Smooth muscle cell of the brain vasculature (primary cell): ENCODE results near the gene IL18RAP.

Source experiments
- DNase-seq: peaks from one replicate; pipeline ENCODE4 v3.0.0-alpha.2; 2012; ENCODE audit warnings: low read depth, low spot score

Gene IL18RAP

DNA sequence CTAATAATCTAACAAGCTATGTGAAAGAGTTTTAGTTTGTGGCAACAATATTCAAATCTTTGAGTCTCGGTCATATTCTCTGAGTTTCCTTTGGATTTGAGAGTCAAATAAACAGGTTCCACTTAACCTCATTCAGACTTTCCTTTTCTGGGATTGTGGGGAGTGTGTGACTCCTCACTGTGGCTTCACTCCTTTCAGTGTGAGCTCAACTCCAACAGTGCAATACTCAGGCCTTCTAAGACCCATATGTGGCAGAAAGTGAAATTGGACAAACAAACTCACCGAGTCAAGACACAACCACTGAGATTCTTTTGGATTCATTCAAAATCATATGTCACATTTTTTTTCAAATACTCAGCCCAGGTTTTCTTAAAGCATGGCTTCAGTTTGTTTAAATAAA lies 75.5 kb downstream of the IL18RAP start:
- no peak for DNase-seq

- no peak for DNase-seq
Observed at GRCh38 chr2:102499558-102499957, 76.6 kb downstream of the IL18RAP start.
